SIG-M5 treated with dmso at 0.1 percent for 504 hours (cell line): ENCODE measurements around the gene ZNF775.

ENCODE experiments used
- DNase-seq: peaks from one replicate; lab custom pipeline; 2025; ENCODE audit not compliant: unreplicated experiment; lab: John Stamatoyannopoulos, UW

Gene ZNF775

DNA sequence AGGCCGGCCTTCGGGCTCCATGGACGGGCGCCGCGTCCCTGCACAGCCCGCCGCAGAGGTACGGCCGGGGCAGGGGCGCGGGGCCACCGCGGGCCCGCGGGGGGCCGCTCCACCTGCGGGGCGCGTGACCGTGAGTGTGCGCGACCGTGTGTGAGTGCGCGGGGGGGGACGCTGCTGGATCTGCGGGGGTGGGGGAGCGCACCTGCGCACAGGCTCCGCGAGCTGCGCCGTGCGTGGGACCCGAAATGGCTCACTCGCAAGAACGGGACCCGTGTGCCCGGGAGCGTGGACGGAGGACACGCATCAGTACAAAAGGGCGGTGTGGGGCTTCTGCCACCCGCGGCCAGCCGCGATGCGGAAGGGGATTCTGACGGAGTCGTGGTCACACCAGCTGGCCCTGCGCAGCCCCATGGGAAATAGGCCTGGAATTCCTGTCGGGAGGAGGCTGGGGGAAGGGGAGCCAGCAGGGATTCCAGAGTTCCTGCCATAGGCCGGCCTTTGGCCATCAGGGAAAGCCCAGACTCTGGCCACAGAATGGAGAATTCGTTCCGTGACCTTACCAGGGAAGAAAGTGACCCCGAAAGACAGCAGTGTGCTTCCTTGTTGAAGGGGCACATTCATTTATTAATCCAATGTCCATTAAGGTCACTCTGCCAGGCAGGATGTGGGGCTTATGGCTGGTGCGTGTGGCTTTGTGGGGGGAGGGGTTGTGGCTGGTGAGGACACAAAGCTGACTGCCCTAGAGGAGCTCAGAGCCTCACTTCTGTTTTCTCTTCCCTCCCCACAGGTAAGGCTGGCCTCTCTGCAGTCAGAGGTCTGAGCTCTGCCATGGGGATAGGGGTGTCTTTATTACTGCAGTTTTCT is 10.0 kb upstream of the ZNF775 start:
- peak; percentile 43 for DNase-seq

DNA sequence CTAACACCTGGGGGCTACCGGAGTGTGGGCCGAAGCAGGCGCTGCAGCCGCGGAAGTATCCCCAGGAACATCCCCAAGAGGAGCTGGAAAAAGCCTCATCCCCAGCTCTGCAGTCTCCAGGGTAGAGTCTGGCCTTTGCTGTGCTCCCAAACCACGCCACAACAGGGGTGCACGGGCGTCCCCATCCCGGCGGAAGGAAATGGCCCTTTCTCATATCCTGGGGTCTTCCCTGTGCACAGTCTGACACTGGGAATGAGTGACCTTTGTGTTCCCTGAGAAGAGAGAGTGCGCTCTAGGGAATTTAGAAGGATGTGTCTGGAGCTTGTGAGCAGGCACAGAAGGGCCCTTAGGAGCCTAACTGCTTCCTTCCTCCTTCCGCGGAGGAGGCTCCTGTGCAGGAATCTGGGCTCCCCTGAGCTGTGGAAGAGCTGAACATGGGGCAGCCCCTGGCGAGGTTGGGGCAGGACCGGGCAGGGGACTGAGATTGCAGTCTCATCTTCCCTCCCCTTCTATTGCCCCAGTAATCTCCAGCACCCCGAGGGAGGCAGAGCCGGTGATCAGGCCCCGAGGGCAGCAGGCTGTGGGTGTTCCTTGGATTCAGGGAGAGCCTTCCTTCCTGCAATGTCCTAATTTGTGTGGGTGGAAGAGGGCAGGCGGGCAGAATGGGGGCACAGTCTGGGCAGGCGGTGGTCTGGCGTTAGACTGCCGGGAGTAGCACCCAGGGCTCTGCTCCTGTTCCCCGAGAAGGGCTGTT is 9.2 kb upstream of the ZNF775 start:
- DNase-seq: no peak

DNA sequence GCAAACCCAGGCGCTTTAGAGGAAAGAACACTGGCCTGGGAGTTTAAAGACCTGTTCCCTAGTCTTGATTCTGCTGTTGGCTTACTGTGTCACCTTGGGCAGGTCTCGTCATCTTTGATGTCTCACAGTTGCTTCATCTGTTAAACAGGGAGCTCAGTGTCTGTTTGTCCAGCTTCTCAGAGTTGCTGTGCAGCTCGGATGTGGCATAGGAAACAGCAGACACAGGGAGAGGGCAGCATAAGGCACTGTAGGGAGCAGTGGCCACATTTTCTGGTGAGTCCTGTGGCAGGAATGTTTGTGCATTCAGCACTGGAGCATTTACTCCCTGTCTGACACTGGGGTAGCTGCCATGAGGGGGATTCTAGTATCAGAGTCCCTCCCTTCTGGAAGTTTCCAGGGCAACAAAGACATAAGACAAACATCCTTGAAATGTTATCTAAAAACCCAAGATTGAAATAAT is 8.5 kb upstream of the ZNF775 start:
- DNase-seq: no peak

DNA sequence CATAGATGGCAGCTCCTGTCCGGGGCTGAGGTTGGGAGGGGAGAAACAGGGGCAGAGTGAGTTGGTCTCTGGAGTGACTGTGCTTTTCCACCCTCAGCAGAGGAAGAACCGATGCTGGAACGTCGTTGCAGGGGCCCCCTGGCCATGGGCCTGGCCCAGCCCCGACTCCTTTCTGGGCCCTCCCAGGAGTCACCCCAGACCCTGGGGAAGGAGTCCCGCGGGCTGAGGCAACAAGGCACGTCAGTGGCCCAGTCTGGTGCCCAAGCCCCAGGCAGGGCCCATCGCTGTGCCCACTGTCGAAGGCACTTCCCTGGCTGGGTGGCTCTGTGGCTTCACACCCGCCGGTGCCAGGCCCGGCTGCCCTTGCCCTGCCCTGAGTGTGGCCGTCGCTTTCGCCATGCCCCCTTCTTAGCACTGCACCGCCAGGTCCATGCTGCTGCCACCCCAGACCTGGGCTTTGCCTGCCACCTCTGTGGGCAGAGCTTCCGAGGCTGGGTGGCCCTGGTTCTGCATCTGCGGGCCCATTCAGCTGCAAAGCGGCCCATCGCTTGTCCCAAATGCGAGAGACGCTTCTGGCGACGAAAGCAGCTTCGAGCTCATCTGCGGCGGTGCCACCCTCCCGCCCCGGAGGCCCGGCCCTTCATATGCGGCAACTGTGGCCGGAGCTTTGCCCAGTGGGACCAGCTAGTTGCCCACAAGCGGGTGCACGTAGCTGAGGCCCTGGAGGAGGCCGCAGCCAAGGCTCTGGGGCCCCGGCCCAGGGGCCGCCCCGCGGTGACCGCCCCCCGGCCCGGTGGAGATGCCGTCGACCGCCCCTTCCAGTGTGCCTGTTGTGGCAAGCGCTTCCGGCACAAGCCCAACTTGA is 7.8 kb upstream of the ZNF775 start:
- no peak for DNase-seq

DNA sequence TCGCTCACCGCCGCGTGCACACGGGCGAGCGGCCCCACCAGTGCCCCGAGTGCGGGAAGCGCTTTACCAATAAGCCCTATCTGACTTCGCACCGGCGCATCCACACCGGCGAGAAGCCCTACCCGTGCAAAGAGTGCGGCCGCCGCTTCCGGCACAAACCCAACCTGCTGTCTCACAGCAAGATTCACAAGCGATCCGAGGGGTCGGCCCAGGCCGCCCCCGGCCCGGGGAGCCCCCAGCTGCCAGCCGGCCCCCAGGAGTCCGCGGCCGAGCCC is 7.2 kb upstream of the ZNF775 start:
- no peak for DNase-seq

DNA sequence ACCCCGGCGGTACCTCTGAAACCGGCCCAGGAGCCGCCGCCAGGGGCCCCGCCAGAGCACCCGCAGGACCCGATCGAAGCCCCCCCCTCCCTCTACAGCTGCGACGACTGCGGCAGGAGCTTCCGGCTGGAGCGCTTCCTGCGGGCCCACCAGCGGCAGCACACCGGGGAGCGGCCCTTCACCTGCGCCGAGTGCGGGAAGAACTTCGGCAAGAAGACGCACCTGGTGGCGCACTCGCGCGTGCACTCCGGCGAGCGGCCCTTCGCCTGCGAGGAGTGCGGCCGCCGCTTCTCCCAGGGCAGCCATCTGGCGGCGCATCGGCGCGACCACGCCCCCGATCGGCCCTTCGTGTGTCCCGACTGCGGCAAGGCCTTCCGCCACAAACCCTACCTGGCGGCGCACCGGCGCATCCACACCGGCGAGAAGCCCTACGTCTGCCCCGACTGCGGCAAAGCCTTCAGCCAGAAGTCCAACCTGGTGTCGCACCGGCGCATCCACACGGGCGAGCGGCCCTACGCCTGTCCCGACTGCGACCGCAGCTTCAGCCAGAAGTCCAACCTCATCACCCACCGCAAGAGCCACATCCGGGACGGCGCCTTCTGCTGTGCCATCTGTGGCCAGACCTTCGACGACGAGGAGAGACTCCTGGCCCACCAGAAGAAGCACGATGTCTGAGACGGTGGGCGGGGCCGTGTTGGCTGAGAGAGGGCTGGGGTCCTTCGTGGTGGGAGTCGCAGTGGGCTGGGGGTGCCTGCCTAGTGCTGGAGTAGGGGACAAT is 6.7 kb upstream of the ZNF775 start:
- DNase-seq: no peak

DNA sequence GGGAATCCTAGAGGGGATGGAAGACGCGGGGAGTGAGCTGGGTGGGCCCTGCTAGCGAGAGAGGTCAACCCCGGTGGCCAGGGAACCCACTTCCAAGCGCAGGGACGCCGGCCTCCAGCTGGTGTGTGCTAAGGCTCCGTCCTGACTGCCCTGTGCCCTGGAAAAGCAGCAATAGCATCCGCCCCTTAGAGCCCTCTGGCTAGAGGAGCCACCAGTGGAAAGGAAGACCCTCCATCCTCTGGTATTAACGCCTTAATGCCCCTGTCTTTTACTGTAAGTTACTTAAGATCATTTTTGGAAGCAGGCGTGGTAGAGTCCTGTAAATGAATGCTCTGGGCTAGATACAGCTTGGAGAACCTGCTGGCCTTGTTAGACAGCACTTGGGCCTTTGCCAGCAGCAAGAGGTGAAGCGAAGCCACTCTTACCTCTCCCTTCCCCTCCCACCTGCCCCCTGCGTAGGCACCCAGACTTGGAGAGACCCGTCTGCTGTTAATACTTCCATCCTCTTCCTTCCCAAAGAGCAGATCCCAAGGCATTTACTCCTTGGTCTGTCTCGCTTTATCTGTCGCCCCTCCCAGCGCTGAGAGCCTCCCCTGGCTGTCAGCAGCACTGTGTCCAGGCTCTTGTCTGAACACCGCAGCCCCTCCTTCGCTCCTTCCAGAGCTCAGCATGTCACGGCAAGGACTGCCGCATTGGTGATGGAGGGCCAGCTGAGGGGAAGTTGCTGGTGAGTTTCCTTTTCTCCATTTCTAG is 5.9 kb upstream of the ZNF775 start:
- DNase-seq: no peak

DNA sequence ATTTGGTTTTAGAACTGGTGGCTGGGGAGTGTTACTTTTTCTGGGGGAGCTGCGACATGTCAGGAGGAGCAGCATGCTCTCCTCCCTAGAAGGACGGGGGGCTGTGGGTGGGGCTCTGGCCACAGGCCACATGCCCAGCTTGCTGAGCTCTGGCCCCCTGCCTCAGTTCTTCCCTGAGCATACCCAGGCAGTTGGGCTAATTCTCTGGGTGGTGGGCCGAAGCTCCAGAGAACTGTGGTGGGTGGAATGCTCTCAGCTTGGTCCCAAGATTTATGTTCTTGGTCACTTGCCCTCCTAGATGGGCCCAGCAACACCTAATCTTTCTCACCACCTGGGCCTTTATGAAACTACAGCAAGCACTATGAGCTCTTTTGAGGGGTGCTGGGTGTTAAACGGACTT is 5.1 kb upstream of the ZNF775 start:
- no peak for DNase-seq

DNA sequence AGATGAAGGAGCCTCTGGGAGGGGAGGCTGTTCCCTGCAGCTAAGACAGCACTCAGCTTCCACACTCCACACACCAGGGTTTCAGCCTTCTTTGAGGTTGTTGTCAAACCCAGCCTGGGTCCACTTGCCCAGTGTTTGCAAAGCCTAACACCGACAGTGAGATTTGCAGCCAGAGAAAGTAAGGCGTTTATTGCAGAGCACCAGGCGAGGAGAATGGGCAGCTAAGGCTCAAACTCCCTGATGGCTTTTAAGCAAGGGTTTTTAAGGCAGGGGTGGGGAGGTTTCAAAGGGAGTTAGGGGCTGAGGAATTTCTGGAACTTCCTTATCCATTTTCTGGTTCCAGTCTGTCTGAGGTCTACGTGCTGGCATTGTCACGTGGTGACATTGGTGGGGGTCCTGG is 4.7 kb upstream of the ZNF775 start:
- DNase-seq: no peak

DNA sequence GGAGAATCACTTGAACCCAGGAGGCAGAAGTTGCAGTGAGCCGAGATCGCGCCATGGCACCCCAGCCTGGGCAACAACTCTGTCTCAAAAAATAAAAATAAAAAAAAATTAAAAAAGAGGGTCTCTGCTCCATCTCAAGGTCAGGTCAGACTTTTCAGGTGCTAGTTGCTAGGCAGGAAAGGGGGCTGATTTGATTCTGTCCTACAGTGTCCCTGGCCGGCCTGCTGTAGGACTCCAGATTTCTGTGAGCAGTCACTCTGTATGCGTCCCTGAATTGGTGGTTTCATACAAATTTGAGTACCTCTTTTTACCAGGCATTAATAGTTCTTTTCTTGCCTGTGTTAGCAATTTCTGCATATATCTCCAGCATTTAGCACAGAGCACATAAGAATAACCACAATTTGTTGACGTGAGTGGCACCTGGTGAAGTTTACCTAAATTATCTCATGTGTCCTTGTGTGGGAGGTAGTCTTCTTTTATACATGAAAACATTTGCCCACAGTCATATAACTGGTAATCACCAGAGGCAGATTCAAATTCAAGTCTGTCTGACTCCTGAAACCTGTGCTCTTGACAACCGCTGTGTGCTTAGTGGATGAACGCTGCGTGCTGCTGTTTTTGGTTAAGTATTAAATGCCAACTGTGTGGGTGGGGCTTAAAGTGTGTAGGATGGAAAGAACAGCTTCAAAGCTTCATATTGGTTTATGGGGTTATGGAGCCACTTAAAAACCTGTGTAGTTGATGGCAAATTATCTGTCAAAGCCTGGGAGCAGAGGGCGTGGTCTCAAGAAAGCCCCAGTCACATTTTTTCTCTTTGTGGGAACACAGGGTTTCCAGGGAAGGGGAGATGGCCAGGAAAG is 3.2 kb upstream of the ZNF775 start:
- no peak for DNase-seq

DNA sequence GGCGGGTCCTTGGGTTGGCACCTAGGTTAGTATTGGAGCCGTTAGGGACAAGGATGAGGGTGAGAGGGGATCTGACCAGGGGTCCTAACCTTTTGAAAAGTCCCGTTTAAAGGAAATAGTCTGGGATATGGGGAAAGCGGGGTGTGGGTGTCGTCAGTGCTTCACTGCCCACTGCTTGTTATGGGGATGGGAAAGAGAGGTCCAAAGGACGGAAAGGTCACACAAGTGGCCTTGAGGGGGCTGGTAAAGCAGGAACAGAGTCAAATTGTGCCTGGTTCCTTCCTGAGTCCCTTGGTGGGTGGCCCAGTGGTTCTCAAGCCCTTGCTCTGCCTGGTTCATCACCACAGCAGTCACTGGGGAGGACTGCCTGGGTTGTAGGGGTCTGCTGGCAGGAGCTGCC is 2.6 kb upstream of the ZNF775 start:
- no peak for DNase-seq

DNA sequence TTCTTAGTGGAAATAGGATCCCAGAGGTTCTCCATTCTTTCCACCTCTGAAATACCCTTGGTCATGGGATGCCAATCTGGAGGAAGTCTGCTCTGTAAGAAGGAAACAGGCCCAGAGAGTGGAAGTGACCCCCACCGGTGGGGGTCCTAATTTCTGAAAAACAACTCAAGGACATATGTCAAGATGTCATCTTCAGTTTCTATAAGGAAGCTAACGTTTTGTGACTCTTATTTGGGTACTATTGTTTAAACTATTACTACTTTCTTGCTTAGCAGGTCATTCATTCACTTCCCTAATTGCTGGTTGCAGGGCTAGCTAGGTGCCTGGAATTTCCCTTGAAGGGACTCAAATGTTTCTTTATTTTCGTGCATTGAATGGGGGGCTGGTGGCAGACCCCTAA is 1.9 kb upstream of the ZNF775 start:
- DNase-seq: no peak

DNA sequence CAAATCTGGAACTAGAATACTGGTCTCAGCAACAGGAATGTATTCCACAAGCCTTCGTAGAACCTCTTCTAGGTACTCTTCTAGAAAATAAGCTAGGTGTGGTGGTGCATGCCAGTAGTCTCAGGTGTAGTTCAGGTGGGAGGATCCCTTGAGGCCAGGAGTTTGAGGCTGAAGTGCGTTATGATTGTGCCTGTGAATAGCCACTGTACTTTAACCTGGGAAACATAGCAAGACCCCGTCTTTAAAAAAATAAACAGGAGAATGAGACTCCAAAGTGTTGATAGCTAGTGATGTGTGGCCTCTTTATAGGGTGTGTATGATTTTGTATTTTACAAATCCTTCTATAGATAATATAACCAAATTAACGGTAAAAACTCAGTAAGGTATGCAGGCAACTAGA is 1.5 kb upstream of the ZNF775 start:
- DNase-seq: no peak

DNA sequence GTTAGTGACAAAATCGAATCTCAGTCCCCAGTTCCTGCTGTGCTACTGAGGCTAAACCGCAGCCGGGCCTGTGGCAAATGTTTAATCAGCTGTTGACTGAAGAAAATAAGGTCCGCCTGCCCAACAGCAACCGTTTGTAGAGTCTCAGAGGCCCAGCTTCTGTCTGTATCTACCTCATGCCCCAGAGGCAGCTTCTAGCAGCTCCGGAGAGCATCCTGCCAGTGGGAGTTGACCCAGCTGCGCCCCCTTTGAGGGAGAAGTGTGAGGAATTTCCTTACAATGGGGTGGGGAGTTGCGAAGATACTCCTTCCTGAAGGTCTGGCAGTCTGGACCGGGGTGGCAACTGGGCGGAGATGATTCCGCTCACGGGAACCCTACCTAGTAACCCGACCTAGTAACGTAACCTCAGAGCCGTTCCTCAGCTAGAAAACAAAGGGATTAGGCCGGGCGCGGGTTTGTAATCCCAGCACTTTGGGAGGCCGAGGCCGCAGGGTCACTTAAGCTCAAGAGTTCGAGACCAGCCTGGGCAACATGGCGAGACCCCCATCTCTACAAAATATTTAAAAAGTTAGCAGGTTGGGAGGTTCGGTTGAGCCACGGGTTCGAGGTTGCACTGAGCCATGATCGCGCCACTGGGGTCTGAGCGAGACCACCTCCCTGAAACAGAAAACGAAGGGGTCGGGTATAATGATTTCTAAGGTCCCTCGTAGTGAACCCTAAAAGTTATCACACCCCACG is 846 bp upstream of the ZNF775 start:
- peak; percentile 63 for DNase-seq

DNA sequence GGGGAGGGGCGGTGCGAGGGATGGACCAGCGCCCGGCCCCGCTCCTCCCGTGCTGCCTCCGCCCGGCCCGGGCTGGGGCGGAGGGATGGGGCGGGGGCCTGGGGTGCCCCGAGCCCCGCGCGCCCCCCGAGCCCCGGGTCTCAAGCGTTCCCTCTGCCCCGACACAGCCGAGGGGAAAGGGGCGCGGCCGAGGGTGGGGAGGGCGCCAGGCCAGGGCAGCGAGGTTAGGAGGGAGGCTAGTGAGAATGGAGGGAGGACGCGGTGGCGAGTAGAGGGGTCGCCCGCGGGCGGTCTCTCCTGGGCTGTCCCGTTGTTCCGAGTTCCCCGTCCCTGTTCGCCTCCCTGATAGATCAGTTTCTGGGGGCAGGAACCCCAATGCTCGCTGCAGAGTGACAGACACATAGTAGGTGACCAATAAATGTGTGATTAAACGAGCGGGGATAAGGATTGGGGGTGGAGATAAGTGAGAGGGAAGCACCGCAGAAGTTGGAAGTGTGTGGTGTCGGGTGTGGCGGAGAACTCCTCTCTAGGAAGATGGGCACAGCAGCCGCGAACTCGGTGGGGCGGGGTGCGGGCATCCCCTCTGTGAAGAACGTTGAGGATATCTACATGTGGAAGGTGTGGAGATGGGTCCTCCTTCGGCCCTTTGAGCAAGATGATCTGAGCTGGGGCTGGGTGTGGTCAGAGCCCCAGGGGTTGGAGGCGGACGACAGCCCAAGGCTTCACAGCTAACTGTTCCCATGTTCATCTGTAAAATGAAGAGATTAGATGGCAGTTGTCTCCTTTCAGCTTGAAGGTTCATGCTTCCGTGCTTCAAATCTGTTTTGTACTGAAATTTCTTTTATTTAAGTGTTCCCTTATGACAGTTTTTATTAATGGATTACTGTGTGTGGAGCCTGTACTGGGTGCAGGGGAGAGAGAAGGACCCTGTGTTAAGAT is 580 bp downstream of the ZNF775 start:
- no peak for DNase-seq

DNA sequence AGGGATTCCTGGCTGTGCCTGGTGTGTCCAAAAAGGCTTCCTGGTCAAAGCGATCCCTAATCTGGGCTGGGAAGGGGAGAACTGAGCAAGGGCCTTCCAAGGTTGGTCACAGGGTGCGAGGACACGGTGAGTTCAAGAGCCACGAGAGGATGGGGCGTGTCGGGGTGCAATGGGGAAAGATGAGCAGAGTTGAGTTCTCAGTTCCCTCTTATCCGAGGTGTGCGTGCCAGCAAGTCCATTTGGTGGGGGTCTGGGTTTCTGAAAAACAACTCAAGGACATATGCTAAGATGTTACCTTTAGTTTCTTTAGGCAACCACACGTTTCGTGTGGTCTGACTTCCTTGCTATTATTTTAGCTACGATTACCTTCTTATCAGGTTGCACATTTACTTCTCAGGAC is 1.3 kb downstream of the ZNF775 start:
- DNase-seq: no peak

DNA sequence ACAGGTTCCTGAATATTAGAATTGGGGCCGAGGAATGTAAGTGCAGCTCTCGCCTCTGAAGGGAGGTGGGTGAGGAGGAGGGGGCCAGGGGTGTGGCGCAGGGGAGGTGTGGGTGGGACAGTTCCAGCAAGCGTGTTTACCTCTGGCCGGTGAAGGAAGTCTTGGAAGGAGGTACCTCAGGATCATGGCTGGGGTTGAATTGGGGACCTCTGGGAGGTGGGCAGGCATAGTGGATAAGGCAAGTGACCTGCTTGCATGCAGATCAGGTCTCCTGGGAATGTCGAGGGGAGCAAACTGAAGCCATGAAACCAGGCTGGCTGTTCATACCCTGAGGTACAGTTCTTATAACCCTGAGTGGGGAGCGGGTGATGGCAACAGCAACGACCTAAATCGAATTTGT is 2.0 kb downstream of the ZNF775 start:
- no peak for DNase-seq

DNA sequence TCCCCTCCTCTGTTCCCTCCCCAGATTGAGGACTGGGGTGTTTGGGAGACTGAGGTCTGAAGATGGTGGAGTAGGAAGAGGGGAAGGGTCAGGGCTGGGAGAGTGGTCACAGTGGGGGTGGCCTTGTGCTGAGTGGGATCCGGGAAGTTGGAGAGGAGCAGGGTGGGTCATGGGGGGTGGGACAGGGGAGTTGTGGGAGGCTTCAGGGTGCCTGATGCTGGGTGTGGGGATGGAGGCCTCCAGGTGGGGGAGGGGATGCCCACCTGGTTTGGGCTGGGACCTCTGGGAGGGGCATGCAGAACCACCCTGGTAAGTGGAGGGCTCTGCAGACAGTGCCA is 2.6 kb downstream of the ZNF775 start:
- DNase-seq: no peak
